ENCODE measurements around the gene ZNF630. TPM values are rescaled to one million over a fixed set of nuclear protein-coding genes. Genes with fewer than 3 reads are reported as not detected.
"Not testable (repeated sequence)": the region's sequence is repeated elsewhere in the genome, so short reads cannot be mapped to it uniquely, and the experiment has no call there.

ZNF630 gene
- total RNA-seq, 1 donor from 2014 or later: 0.29 TPM

DNA sequence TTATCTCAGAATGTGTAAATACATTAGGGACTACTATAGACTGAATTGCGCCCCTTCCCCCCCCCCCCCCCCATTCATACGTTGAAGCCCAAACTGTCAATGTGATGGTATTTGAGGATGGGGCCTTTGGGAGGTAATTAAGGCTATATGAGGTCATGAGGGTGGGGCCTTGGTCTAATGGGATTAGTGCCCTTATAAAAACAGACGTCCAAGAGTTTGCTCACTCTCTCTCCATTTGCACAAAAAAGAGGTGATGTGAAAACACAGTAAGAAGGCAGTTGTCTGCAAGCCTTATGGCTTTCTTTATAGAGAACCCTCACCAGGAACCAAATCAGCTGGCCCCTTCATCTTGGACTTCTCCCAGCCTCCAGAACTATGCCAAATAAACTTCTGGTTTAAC, 49.3 kb downstream of the ZNF630 start:
- peak overlapping the region; percentile 92 for H3K4me3 Mint-ChIP-seq

DNA sequence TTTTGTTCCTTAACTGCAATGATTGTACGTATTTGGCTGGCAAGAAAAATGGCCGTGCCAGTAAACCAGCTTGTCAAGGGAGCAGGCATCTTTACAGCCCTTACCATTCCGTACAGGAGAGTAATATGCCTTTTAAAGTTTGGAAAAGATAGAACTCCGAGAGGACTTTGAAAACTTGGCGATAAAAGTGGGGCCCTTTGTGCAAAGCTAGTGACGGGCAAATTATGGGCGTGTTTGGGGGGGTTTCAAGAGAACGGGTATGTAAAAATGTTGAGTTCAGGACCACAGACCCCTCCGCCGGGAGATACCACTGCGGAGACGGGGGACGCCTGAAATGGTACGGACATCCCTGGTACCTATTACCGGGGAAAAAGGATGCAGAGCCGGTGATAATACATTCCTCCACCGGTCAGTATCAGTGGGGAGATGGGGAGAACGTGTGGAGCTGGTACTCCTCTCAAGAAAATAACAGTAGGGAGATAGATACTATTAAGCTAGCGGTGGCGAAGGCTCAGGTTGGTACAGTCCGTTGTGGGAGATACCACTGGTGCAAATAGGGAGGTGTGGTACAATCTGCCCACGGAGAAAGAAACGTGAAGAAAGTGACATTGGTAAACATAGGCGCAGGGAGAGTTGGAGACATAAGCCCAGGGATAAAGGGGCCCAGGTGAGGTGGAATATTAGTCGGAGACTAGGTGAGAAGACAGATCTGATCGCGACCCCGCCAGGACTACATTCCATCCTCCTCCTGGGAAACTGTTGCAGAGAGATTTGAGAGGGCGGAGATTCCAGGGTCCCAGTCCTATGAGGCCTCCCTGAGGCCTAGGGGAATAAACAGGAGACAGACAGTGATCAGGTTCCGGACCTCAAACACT, 50.2 kb downstream of the ZNF630 start:
- H3K27me3 Mint-ChIP-seq (ENCODE audit: insufficient read depth): peaks cover 7% of the 10 kb centered on the region
- peak overlapping the region; percentile 97 for H3K27ac Mint-ChIP-seq
- H3K9me3 Mint-ChIP-seq: peaks cover 9% of the 10 kb centered on the region
- DNase-seq (ENCODE audit: low spot score): peak; percentile 54
- intact Hi-C loops (cut with micrococcal nuclease): loop anchor here (10.0 kb wide), 2 partner anchors 636 to 826 kb away; partner anchors contain the start of gene UBA1
- H3K4me3 Mint-ChIP-seq: peak overlapping the region; percentile 92
- peaks cover 6% of the 10 kb centered on the region for H3K4me1 Mint-ChIP-seq (ENCODE audit: low read depth)
- no peaks in the 10 kb centered on the region for H3K36me3 Mint-ChIP-seq (ENCODE audit: low read depth)

More for the DNA sequence above, 49.3 kb downstream of the ZNF630 start:
- Mint-ChIP-seq H3K27ac (no peak overlapping the region), H3K36me3 (ENCODE audit: low read depth) (no peaks in the 10 kb centered on the region), H3K9me3 (peaks cover 9% of the 10 kb centered on the region), H3K4me1 (ENCODE audit: low read depth) (peaks cover 6% of the 10 kb centered on the region), H3K27me3 (ENCODE audit: insufficient read depth) (peaks cover 7% of the 10 kb centered on the region)
- DNase-seq (ENCODE audit: low spot score): no peak
- intact Hi-C loops (cut with micrococcal nuclease): loop anchor here (10.0 kb wide), 2 partner anchors 637 to 827 kb away; partner anchors contain the start of gene UBA1

DNA sequence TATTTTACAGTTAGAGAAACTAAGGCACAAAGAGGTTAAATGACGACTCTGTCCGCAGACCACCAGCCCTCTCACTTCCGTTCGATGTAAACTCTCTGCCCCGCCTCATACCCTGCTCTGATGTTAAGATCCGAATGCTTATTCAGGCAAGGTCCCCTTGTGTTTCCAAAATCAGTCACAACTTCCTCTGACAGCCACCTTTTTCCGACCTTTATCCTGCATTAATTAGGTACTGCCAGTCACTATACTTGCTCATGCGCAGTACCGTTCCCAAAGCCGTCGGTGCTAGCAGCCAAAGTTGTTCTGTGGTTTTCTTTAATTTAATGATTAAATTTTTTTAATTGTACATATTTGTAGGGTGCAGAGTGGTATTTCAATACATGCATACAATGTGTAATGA, 51.0 kb downstream of the ZNF630 start:
- not testable (repeated sequence) for H3K9me3 Mint-ChIP-seq; H3K4me1 Mint-ChIP-seq (ENCODE audit: low read depth); H3K27me3 Mint-ChIP-seq (ENCODE audit: insufficient read depth); H3K36me3 Mint-ChIP-seq (ENCODE audit: low read depth); DNase-seq (ENCODE audit: low spot score)
- intact Hi-C loops (cut with micrococcal nuclease): loop anchor here (10.0 kb wide), 2 partner anchors 636 to 826 kb away; partner anchors contain the start of gene UBA1
- Mint-ChIP-seq H3K4me3 (peak overlapping the region; percentile 62), H3K27ac (peak overlapping the region; percentile 55)

DNA sequence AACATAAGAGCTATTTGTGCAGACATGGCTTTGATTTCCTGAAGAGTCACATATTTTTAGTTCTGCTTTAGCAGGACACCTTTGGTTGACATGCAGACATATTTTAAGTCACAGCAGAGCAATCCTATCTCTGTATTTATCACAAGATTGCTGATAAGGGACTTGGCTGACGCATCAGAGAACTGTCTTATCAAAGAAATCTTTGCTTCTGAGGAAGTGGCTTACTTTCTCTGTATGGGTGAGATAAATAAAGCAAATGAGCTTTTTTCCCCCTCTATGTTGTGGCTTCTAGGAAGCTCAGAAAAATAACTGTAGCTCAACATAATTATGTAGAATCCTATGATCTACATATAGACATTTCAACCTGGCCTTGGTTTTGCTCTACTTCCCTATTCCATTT, 51.5 kb downstream of the ZNF630 start:
- not testable (repeated sequence) for DNase-seq (ENCODE audit: low spot score); H3K36me3 Mint-ChIP-seq (ENCODE audit: low read depth); H3K9me3 Mint-ChIP-seq; H3K27ac Mint-ChIP-seq; H3K27me3 Mint-ChIP-seq (ENCODE audit: insufficient read depth); H3K4me3 Mint-ChIP-seq; H3K4me1 Mint-ChIP-seq (ENCODE audit: low read depth)
- intact Hi-C loops (cut with micrococcal nuclease): loop anchor here (10.0 kb wide), 2 partner anchors 635 to 825 kb away; partner anchors contain the start of gene UBA1

DNA sequence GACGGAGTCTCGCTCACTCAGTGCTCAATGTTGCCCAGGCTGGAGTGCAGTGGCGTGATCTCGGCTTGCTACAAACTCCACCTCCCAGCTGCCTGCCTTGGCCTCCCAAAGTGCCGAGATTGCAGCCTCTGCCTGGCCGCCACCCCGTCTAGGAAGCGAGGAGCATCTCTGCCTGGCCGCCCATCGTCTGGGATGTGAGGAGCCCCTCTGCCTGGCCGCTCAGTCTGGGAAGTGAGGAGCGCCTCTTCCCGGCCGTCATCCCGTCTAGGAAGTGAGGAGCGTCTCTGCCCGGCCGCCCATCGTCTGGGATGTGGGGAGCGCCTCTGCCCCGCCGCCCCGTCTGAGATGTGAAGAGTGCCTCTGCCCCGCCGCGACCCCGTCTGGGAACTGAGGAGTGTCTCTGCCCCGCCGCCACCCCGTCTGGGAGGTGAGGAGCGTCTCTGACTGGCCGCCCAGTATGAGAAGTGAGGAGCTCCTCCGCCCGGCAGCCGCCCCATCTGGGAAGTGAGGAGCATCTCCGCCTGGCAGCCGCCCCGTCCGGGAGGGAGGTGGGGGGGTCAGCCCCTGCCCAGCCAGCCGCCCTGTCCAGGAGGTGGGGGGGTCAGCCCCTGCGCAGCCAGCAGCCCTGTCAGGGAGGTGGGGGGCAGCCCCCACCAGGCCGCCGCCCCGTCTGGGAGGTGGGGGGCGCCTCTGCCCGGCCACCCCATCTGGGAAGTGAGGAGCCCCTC, 54.7 kb downstream of the ZNF630 start:
- H3K27ac Mint-ChIP-seq; H3K4me3 Mint-ChIP-seq; H3K4me1 Mint-ChIP-seq (ENCODE audit: low read depth); H3K36me3 Mint-ChIP-seq (ENCODE audit: low read depth); H3K27me3 Mint-ChIP-seq (ENCODE audit: insufficient read depth); intact Hi-C loops (cut with micrococcal nuclease); DNase-seq (ENCODE audit: low spot score); H3K9me3 Mint-ChIP-seq: not testable (repeated sequence)

DNA sequence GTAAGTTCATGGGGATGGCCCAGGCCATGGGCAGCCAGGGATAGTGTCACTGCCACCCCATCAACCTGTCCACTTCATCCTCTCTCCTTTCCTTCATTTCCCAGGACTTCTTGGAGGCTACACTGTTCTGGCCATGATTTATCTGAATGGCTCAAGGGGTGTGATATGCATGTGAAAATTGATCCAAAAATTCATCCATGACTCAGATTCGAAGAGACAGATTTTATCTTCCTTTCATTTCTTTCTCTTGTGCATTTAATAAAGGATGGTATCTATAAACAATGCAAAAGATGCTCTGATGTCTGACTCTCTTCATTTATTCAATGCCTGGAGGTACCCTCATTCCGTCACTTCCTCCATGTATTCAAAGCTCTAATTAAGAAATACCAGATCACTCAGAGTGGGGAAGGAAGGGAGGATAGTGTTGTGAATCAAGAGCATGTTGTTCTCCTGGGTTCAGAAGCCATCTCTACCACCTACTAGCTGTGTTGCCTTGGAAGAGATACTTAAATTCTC, 61.9 kb downstream of the ZNF630 start:
- intact Hi-C loops (cut with micrococcal nuclease); H3K4me1 Mint-ChIP-seq (ENCODE audit: low read depth); H3K27me3 Mint-ChIP-seq (ENCODE audit: insufficient read depth); DNase-seq (ENCODE audit: low spot score); H3K4me3 Mint-ChIP-seq; H3K9me3 Mint-ChIP-seq; H3K36me3 Mint-ChIP-seq (ENCODE audit: low read depth); H3K27ac Mint-ChIP-seq: not testable (repeated sequence)

Other genes with a start within 250 kb of the ZNF630 start
- 5.9 and 9.2 TPM in 2 replicates for gene ZNF81, start 234.7 kb downstream of the ZNF630 start, total RNA-seq
- 5.4 TPM in 2 replicates for gene ZNF182, start 67.7 kb downstream of the ZNF630 start, total RNA-seq
- gene SPACA5, start 64.7 kb downstream of the ZNF630 start, total RNA-seq: not detected in 2 replicates
- not detected in 2 replicates for gene SPACA5B, start 59.0 kb upstream of the ZNF630 start, total RNA-seq
- gene SSX5, start 125.2 kb upstream of the ZNF630 start, total RNA-seq: not detected in 2 replicates
- gene SSX1, start 183.8 kb upstream of the ZNF630 start, total RNA-seq: not detected in 2 replicates

Measured in activated T-helper 1 cell treated with anti-CD3 and anti-CD28 coated beads, Interleukin-12 subunit alpha, Interleukin-12 subunit beta, Interleukin-2, Interleukin-4 antibody, amounts not matched to agents 30 ng/mL and 10 ng/mL and 1 ng/mL, durations not matched to agents 14 hours and 24 hours and 36 hours (primary cell).